Smooth muscle cell of the pulmonary artery (primary cell): ENCODE results near the gene STRADA. TPM values are rescaled to one million over a fixed set of nuclear protein-coding genes. Genes with fewer than 3 reads are reported as not detected.

ENCODE experiments used
- total RNA-seq: library from RNA; depleted of rRNA; stranded (reverse); fragments of >200 nt; gene quantifications from 2 replicates; pipeline ENCODE4 v1.2.3, GENCODE V29; 2014

STRADA gene, protein sequence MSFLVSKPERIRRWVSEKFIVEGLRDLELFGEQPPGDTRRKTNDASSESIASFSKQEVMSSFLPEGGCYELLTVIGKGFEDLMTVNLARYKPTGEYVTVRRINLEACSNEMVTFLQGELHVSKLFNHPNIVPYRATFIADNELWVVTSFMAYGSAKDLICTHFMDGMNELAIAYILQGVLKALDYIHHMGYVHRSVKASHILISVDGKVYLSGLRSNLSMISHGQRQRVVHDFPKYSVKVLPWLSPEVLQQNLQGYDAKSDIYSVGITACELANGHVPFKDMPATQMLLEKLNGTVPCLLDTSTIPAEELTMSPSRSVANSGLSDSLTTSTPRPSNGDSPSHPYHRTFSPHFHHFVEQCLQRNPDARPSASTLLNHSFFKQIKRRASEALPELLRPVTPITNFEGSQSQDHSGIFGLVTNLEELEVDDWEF
- 23.7 and 25.8 TPM in 2 replicates for total RNA-seq

DNA sequence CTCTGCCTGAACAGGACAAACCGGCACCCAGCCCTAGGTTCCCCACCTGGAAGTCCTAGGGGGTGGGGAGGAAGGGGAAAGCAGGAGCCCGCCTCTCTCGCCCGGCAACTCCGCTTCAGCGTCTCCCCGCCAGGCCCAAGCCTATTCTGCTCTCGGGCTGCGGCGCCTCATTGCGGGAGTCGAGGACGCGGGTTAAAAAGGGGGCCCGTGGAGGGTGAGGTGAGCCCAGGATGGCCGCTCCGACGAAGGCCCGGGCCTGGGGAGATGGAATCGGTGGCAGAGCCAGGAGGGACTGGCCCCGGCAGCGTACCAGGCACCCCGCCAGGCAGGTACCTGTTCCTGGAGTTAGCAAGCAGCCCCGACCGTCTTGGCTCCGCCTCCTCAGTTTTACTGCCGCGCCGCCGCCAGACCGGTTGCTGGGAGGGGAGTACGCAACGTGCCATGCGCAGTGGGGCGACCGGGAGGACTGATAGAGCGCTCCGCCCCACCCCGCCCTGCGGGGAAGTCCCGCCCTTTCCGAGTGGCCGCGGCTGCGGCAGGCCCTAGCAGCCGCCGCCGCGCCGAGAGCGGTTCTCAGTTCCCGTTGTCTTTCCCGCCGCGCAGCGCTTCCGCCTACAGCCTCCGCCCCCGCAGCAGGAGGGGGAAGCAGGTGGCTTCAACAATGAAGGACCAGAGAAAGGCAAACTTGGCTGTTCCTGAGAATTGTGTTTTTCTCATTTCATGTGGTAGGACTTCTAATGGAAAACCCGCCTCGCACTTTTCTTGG, at the start of gene STRADA:
TSS of gene STRADA (minus strand) at position 392 of the 766 bp plus-strand sequence. CDS start 13,430 bp downstream, outside the sequence.

DNA sequence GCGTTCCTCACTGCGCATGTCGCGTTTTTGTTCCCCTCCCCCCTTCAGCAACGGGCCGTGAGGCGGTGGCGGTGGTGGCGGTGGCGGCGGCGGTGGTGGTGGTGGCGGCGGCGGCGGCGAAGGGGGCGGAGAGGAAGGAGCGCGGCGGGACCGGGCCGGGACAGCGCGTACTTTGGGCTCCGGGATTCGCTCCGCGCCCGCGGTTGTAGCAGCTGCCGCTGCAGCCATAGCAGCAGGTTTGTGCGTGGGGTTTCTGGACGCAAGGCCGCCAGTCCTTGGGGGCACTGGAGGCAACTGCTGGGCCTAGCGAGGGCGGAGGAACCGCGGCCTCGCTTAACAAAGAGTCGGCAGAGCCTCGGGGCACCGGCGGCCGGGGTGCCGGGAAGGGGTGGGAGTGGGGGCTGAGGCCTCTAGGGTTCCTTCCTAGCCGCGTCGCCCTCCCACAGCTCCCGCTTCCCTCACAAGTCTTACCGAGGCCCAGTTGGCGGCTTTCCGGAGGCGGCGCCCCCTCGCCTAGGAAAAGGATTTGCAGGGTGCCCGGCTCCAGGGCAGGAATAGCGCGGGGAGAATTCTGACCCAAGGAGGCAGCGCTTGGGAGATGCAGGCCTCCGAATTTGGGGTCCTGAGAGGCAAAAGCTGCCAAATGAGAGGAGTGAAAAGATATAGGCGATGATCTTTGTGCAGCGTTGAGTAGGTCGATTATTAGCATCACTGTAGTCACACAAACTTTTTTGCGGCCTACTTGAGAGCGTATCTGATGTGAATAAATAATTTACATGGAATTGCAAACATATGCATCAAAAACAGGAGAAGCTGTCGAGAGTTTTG, 32.8 kb upstream of the STRADA start, which contains the start of gene DDX42:
TSS of gene DDX42 (plus strand) at position 30 of the 828 bp plus-strand sequence. CDS start 12,880 bp downstream, outside the sequence.

DNA sequence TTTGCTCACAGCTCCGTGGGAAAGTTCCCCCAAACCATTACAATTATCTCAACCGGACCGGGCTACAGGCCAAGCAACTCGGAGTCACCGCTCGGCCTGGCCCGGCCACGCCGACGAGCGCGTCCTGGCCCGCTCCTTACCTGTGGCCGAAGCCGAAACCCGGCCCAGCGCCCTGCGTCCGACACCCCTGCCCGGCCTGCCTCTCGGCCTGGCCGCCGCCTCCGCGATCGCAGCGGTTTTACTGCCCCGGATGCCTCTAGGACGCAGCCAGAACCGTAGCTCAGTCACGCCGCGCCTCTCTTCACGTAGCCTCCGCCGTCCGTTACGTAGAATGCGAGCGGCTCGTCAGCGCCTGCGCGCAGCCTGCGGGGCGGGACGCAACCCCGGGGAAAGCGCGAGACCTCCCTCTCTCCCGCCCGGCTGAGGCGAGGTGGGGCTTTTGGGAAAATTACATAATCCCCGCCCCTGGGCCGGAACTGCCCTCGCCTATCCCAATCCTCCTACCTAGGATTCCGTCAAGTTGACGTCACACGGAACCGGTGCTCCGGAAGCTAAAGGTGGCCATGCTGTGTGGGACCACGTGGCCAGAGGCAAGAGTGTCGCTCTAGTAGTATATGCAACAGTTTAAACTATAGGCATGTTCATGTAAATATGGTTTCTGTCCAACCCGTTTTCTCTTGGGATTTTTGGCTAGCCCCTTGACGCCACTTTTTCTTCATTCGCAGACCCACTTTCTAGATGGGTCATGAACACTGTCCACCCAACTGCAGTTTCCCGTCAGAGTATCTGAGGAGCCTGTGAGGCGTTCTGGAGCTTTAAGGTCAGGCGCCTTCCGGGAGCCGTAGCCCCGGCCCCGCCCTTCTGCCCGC, 31.9 kb upstream of the STRADA start, which contains the start of gene CCDC47:
TSS of gene CCDC47 (minus strand) at position 326 of the 869 bp plus-strand sequence. CDS start 7,422 bp downstream, outside the sequence.

DNA sequence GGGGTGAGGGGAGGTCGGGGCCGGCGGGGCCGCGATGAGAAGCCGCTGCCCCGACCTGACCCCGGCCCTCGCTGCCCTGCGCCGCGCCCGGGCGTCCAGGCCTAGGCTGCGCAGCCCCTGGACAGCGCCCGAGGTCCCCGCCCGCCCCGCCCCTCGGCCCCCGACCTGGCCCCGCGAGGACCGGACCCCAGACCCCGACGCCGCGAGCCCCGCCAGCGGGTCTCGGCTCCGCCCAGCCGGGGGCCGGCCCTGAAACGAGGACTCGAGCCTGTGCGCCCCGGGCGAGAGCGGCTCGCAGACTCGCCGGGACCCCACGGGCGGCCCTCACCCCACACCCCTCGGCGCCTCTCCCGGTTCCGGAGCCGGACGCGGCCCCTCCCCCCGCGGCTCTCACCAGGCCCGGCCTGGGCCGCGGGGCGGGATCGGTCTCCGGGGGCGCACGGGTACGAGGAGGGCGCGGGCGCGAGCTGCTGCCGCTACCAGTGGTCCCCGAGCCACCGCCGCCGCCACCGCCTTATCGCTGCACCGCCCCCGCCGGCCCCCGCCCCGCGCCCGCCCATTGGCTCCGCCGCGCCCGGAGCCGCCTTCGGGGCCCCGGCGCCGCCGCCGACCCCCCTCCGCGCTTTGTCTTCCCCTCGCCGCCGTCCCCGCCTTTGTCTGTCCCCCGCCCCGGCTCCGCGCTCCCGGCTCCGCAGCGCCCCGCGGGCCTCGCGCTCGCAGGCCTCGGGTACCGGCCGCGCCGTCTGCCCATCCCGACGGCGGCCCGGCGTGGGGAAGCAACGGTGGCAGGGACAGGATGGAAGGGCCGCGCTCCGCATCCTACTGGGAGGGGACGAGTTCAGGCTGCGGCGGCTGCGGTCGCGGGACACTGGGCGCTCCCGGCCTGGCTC, 41.7 kb downstream of the STRADA start, which contains the start of gene LIMD2:
TSS of gene LIMD2 (minus strand) at position 488 of the 890 bp plus-strand sequence. CDS start 827 bp downstream, outside the sequence.

Other genes starting within 250 kb of the STRADA start
- gene KCNH6, start 218.4 kb downstream of the STRADA start, total RNA-seq: not detected in 2 replicates
- gene DCAF7, start 191.3 kb downstream of the STRADA start, total RNA-seq: 26.7 and 30.4 TPM in 2 replicates
- gene TACO1, start 140.9 kb downstream of the STRADA start, total RNA-seq: 11.7 and 14.1 TPM in 2 replicates
- gene MAP3K3, start 119.4 kb downstream of the STRADA start, total RNA-seq: 42.1 and 43.8 TPM in 2 replicates
- gene LIMD2, start 41.7 kb downstream of the STRADA start, total RNA-seq: 4.9 and 9.0 TPM in 2 replicates
- 89.7 and 94.5 TPM in 2 replicates for gene CCDC47, start 31.8 kb upstream of the STRADA start, total RNA-seq
- 66.3 and 76.8 TPM in 2 replicates for gene DDX42, start 32.4 kb upstream of the STRADA start, total RNA-seq
- 58.6 and 61.6 TPM in 2 replicates for gene PSMC5, start 85.6 kb upstream of the STRADA start, total RNA-seq
- 31.9 and 47.7 TPM in 2 replicates for gene FTSJ3, start 85.9 kb upstream of the STRADA start, total RNA-seq
- 61.6 and 64.3 TPM in 2 replicates for gene SMARCD2, start 100.9 kb upstream of the STRADA start, total RNA-seq
- not detected in 2 replicates for gene CSH2, start 131.9 kb upstream of the STRADA start, total RNA-seq
- gene GH2, start 140.1 kb upstream of the STRADA start, total RNA-seq: not detected in 2 replicates
- not detected in 2 replicates for gene CSH1, start 154.8 kb upstream of the STRADA start, total RNA-seq
- not detected in 2 replicates for gene CSHL1, start 169.5 kb upstream of the STRADA start, total RNA-seq
- gene GH1, start 177.0 kb upstream of the STRADA start, total RNA-seq: not detected in 2 replicates
- 3.6 TPM in 1 of 2 replicates, not detected in the other for gene CD79B, start 190.5 kb upstream of the STRADA start, total RNA-seq
- gene SCN4A, start 231.1 kb upstream of the STRADA start, total RNA-seq: under 0.01 and 0.07 TPM in 2 replicates